Right lung (tissue), 10 donors: ENCODE results near the gene PARP2. TPM values are rescaled to one million over a fixed set of nuclear protein-coding genes. Genes with fewer than 3 reads are reported as not detected.
"Not testable (repeated sequence)": the region's sequence is repeated elsewhere in the genome, so short reads cannot be mapped to it uniquely, and the experiment has no call there.

ENCODE experiments used
- DNase-seq, 2 donors: peaks; one replicate each; pipeline ENCODE4 v3.0.0-alpha.2; 2013
- long read RNA-seq, 8 donors: transcript quantifications; one replicate each; lab custom pipeline, GENCODE V29; 2026
- polyA plus RNA-seq, 5 donors: library from polyadenylated mRNA; unstranded; fragments of 120-200 nt; gene quantifications; one replicate each; pipeline versions ENCODE4 v1.2.1 to v1.2.3, GENCODE V29; 2013; ENCODE audit warnings: inconsistent platforms in 1 of 5, low replicate concordance in 1 of 5; ENCODE audit not compliant: insufficient read length in 5 of 5, insufficient read depth in 1 of 5

The PARP2 gene, protein sequence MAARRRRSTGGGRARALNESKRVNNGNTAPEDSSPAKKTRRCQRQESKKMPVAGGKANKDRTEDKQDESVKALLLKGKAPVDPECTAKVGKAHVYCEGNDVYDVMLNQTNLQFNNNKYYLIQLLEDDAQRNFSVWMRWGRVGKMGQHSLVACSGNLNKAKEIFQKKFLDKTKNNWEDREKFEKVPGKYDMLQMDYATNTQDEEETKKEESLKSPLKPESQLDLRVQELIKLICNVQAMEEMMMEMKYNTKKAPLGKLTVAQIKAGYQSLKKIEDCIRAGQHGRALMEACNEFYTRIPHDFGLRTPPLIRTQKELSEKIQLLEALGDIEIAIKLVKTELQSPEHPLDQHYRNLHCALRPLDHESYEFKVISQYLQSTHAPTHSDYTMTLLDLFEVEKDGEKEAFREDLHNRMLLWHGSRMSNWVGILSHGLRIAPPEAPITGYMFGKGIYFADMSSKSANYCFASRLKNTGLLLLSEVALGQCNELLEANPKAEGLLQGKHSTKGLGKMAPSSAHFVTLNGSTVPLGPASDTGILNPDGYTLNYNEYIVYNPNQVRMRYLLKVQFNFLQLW
- 10 to 100 TPM; 50.3 to 71.0 (median 62.8) TPM for polyA plus RNA-seq
- long read RNA-seq, donor 1, transcript PARP2-202 (16 exons, 1,881 nt), result major isoform, 5 of 5 reads
- long read RNA-seq, donor 1, partial matches to known transcripts, result 0 of 5 reads
- long read RNA-seq, donor 1, other reads (novel, unspliced or antisense), result 0 of 5 reads
- long read RNA-seq, donor 2, partial matches to known transcripts, result 0 of 4 reads
- long read RNA-seq, donor 2, other reads (novel, unspliced or antisense), result 0 of 4 reads
- long read RNA-seq, donor 3, transcript PARP2-201 (16 exons, 1,886 nt), result major isoform, 9 of 11 reads
- long read RNA-seq, donor 3, partial matches to known transcripts, result 0 of 11 reads
- long read RNA-seq, donor 3, other reads (novel, unspliced or antisense), result 0 of 11 reads
- long read RNA-seq, donor 4, partial matches to known transcripts, result 0 of 1 reads
- long read RNA-seq, donor 4, other reads (novel, unspliced or antisense), result 0 of 1 reads
- long read RNA-seq, donor 5, transcript PARP2-202 (16 exons, 1,881 nt), result major isoform, 7 of 12 reads
- long read RNA-seq, donor 5, transcript PARP2-201 (16 exons, 1,886 nt), result minor isoform, 5 of 12 reads
- long read RNA-seq, donor 5, partial matches to known transcripts, result 0 of 12 reads
- long read RNA-seq, donor 5, other reads (novel, unspliced or antisense), result 0 of 12 reads
- long read RNA-seq, donor 6, transcript PARP2-202 (16 exons, 1,881 nt), result major isoform, 6 of 7 reads
- long read RNA-seq, donor 6, partial matches to known transcripts, result 0 of 7 reads
- long read RNA-seq, donor 6, other reads (novel, unspliced or antisense), result 0 of 7 reads
- long read RNA-seq, donor 7, transcript PARP2-201 (16 exons, 1,886 nt), result major isoform, 6 of 8 reads
- long read RNA-seq, donor 7, partial matches to known transcripts, result 0 of 8 reads
- long read RNA-seq, donor 7, other reads (novel, unspliced or antisense), result 0 of 8 reads
- long read RNA-seq, donor 8, result 0 reads

DNA sequence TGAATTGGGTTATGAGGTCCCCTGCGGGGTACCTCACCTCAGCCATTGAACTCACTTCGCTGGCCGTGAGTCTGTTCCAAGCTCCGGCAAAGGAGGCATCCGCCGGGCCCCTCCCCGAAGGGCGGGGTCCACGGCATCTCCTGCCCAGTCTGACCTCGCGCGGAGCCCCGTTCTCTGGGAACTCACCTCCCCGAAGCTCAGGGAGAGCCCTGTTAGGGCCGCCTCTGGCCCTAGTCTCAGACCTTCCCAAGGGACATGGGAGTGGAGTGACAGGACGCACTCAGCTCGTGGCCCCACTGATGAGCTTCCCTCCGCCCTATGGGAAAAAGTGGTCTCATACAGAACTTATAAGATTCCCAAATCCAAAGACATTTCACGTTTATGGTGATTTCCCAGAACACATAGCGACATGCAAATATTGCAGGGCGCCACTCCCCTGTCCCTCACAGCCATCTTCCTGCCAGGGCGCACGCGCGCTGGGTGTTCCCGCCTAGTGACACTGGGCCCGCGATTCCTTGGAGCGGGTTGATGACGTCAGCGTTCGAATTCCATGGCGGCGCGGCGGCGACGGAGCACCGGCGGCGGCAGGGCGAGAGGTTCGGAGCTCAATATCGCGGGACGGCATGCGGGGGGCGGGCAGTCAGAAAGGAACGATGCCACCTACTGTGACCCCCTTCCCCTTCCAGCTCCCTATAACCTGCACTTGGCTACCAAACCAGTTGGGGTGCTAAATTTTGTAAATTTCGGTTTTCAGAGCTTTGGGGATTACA, at the start of gene PARP2:
Gene PARP2 (plus strand): TSS at position 544 of the 770 bp plus-strand sequence. CDS start 7 bp downstream, at position 551.
- DNase-seq, result peak; percentile 99 to 100

DNA sequence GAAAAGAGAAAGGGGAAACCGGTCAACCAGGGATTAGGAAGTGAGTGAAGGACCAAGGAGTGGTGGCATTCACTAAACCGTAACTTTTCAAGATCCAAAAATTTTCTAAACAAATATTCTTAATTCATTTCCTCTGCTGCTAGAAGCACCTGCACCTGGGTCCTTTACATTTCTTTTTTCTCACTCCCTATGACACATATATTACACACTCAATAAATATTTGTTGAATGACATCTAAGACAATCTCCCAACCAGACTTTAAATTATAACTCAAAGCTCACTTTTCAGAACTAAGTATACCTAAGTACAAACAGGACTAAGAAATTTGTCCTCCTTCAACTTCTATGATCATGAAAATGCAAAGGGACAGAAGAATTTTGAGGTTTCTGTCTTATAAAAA, 48.8 kb upstream of the PARP2 start:
- DNase-seq, result no peak

DNA sequence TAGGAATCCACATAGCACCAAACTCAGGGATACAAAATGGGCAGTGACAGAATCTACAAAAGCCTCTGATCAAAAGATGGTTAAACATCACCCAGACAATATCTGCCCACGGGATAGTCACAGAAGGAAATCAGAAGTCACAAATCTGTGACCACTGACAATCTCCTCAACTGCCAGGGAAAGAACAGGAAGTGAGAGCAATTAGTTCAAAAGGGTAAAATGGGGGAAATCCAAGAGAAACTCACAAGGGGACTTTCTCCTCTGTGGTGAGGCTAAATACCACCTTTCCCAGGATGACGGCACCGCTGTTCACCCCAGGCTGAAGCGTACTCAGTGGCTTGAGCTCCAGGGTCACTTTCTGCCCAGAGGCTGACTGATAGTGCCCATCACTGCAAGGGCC, 48.4 kb upstream of the PARP2 start:
- no peak for DNase-seq

DNA sequence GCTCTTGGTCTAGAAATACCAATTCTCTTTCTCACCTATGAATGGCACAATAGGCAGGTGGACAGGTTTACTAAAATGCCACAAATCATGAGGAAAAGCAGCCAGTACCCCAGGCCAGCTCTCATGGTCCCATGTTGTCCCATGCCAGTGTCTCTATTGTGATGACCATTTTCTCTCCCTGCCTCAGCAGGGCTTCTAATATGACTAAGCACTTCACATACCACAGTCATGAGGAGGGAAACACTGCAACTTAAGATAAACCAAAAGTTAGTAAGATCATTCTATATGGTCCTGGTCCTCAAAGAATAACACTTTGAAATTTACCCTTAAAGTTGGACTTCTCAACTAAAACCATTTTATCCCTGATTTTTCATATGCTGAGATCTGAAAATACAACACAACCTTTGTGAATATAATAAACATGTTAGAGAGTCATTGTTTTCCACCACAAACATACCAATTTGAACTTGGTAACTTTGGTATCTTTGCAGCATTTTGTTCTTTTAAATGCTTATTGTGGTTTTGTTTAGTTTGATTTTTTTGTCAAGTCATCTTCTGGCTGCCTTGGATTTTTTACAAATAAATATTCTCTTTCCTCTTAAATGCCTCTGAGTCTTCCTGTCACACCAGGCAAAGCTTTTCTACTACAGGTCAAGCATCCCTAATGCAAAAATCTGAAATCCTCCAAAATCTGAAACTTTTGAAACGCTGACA, 41.2 kb upstream of the PARP2 start:
- no peak for DNase-seq

DNA sequence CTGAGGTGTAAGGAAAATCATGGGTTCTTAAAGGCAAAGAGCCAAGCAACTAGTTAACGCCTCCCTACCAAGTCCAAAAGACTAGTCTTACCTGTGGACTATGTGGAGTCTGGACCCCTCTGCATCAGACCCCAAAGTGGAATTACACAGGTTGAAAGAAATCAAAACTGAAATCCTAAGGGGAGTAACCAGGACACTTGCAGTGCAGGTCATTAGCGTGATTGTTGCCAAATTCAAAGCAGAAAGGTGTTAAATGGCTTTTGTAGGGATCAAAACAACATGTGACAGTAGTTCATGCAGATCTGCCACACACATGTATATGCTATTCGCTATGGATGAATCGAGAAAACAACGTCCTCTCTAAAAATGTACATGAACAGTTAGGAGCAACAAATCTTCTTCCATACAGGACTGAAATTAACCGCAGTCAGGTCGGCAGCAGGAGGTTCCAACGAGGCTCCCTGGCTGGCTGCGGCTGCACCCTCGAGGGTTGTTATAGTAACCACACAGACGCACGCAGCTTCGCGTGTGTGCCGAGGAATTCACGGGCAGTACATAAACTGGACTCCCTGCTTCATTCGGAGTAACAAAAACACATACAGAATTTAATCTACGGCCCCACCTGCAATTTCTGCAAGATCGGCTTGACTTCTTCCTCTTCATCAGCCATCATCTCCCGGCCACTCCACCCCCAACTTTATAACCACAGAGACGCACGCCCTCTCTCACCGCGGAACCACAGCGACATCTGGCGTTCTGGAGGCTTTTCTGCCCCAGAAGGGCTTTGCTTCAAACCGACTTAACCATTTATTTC, 38.0 kb upstream of the PARP2 start, which contains the start of gene TTC5:
Gene TTC5 (minus strand): TSS at position 687 of the 814 bp plus-strand sequence. CDS start 14 bp downstream, at position 673.
- DNase-seq, result peak; percentile 86 to 88

DNA sequence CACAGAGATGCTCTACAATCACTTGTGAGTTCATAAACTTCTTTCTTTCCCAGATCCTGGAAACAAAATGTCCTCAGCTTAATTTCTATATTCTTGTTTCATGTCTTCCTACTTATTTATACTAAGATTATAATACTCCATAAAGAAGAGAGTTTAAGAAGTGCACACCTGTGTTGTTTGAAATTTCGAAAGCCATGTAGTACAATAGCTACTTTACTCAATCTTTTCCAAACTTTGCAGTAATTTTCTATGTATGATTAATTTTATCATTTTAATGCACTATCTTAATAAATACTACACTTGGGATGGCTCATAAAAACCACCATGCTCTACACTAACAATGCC, 37.4 kb upstream of the PARP2 start:
- DNase-seq, result no peak

DNA sequence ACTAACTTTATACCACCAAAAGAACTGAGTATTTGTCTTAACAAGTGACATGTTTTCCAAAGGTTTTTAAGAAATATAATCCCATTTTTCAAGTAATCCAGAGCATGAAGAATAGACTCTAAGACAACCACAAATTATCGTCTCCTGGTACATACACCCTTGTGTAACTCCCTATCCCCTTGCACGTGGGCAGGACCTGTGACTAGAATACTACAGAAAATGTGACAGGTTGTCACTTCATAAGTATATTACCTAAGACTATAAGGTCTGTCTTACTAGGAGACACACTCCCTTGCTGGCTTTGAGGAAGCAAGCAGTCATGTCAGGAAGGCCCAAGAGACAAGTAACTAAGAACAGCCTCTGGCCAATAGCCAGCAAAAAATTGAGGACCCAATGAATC, 29.4 kb upstream of the PARP2 start:
- no peak for DNase-seq

DNA sequence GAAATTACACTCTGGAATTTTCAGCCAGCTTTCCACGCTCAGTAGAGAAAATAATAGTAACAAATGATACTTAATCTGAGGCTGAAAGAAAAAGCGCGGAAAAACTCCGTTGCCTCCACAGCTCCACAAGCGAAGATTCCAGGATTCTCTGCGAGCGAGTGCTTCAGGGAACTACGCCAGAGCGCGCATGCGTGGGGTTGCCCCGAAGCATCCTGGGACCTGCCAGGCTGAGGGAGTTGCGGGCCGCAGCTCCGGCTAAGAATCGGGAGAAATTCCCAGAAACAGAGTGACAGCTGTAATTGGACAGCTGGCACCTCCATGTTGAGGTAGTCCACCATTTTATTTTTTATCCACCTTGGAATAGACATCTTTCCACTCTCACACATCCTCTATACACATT, 25.7 kb upstream of the PARP2 start:
- DNase-seq, result no peak

DNA sequence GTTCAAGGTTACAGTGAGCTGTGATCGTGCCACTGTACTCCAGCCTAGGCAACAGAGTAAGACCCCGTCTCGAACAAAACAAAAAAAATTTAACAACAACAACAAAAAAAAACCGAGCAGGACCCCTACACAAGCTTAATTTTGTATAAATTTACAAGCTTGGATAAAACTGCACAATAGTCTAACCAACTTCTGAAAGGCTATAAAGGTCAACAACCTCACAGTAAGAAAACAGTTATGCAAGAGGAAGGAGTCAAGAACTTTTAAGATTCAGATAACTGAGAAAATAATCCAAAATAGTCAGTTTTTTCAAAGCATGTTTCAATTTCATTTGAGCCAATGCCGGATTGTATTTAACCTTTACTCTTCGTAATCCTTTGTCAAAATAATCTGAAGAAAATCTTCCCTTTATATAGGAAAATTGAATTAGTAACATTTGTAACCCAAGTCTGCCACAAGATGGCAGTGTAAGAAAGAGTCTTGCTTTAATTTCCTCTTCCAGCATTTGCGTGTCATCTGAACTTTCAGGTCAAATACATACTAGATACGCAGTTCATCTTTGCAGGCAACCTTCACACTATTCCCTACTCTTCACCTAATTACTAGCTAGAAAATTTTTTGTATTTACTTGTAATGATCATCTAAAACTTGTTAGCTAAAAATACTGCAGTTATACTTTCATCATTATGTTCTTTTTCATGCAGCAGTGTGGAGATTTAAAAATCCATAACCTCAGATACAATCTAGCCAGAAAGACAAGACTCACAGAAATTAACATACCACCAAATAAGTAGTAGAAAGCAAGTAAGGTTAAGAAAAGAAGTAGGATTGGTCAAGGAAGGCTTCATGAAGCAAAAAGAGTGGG, 16.2 kb upstream of the PARP2 start:
- DNase-seq, result peak; percentile 45 to 62

DNA sequence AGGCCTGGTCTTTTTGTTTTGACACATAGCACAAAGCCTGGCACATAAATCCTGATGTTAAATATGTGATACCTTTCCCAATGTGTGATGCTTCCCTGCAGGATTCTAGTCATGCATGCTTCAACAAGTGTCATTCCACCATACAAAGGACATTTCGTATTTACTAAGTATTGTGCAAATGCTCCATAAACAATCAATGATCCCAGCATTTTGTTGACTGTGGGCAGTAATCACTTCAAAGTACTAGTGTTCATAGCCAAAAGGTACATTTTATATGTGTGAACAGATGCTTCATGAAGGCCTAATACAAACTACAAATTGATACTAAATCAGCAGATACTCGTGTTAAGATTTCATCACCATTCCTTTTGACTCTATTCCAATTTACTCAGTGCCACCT, 14.7 kb upstream of the PARP2 start:
- no peak for DNase-seq

DNA sequence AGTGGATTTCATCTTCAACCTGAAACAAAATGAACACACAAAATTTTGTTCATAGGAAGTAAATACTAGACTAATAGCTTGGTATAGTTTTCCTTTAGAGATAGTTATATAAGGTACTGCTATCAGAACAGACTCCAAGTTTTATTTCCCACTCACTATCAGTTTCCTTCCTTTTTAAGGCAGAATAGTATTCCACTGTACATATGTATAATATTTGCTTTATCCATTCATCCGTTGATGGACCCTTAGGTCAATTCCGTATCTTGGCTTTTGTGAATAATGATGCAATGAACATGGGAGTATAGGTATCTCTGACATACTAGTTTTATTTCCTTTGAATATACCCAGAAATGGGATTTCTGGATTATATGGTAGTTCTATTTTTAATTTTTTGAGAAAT, 14.1 kb upstream of the PARP2 start:
- no peak for DNase-seq

DNA sequence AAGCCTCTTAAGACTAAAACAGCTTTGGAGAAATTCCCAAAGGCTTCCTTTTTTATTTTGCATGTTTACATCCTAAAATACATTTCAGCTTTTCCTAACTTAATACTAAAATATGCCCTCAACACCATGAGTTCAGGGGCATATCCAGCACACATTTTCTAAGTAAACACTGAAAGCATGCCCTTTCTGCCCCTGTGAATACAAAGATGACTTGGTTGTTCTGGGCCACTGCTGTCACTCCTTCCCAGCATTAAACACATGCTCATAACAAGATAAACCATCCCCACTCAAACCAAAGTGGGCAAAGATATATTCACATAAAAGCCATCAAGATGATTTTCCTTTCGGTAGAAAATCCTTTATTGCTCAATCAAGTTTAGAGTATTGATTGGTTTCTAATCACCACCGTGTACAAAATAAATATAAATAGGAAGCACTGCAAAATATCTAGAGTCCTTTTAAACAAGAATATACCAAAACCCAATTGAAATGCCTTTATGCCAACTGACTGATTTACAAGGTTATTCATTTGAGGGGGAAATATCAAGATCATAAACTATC, 12.3 kb upstream of the PARP2 start:
- no peak for DNase-seq

DNA sequence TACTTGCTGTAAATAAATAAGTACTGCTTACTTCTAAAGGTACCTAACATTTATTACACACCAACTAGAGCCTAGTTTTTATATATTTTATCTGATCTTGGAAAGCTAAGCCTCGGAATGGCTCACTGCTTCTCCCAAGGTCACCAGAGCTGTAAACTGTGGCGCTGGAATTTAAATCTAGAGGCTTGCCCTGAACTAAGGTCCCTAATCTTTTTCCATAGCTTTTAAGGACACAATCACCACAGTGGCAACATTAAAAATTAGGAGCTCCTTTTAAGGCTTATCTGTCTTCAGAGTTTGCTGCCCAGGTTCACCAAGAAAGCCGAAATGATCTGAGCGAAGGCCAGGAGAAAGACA, 11.0 kb upstream of the PARP2 start:
- no peak for DNase-seq

DNA sequence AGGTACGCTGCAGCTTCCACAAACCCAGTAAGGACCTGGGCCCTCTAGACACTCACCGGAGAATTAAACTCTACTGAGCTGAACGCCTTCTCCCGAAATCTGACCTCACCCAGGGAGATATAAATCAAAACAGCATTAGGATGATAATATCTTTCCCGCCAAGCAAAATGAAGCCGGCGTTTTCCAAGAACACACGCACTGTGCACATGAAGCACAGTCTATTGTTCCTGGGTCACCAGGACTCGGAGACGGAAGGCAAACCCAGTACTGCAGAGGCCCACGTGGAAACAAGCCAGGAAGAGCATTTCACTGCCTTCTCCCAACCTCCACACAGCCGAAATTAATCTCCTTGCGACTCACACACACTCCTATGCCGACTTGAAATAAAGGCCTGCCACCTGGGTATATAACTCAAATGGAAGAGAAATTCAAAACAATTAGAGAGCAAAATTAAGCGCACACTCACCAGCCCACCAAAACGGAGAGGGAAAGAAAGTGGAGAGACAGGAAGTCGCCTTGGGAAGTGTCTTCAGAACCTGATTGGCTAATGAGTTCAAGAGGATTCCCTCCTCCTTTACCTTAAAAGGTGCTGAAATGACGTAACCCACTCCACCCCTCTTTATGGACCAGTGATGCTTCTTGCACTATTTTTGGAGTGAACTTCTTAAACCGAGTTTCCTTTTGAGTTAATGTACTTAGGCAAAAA, 10.5 kb upstream of the PARP2 start, which contains the start of gene CCNB1IP1:
Gene CCNB1IP1 (minus strand): TSS at position 492 of the 706 bp plus-strand sequence. CDS start 16,756 bp downstream, outside the sequence.
- DNase-seq, result peak; percentile 80 to 87

DNA sequence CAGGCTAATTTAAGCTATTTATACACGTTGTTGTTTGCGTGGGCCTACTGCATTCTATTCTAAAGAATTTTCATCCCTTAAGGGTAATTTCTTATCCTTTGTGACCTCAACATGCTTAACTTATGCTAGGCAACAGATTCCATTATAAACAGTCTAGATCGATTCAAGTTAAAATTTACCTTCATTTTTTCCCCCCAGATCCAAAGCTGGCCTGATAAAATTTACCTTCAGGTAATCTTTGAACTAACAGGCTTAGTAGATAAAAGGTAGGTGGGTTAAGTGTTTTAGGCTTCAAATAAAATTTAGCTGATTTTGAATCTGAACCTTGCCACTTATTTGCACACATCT, 10.0 kb upstream of the PARP2 start:
- DNase-seq, result no peak

DNA sequence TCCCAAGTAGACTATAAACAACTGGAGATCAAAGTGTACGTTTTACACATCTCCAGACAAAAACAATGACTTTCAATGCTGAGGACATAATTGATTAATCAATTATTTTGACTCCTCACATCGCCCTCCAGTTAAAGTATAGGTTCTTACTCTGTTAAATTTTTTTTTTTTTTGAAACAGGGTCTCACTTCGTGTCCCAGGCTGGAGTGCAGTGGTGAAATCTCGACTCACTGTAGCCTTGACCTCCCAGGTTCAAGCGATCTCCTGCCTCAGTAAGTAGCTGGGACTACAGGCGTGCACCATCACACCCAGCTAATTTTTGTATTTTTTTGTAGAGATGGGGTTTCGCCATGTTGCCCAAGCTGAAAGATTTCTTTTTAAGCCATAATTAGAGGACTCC, 9.4 kb upstream of the PARP2 start:
- no peak for DNase-seq

DNA sequence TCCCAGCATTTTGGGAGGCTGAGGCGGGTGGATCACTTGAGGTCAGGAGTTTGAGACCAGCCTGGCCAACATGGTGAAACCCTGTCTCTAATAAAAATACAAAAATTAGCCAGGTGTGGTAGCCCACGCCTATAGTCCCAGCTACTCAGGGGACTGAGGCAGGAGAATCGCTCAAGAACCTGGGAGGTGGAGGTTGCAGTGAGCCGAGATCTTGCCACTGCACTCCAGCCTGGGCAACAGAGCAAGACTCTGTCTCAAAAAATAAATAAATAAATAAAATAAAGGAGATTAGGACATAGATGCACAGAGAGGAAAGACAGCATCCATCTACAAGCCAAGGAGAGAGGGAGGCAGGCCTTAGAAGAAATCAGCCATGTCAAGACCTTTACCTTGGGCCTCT, 2.4 kb upstream of the PARP2 start:
- not testable (repeated sequence) for DNase-seq
